ENCODE results near the gene SMC4. TPM values are rescaled to one million over a fixed set of nuclear protein-coding genes. Genes with fewer than 3 reads are reported as not detected.

The SMC4 gene
- total and polyA plus RNA-seq, 11 donors = 14.0 to 27.3 (median 18.4) TPM

GRCh38 chr3:160368804-160369203, 30.6 kb upstream of the SMC4 start:
- Histone ChIP-seq H3K27ac (no peak overlapping the region), H3K9me3 (no peaks in the 10 kb centered on the region), H3K36me3 (peaks cover 0 to 26% (median 12%) of the 10 kb centered on the region in 9 donors), H3K4me3 (no peak overlapping the region), H3K4me1 (no peaks in the 10 kb centered on the region), H3K27me3 (no peaks in the 10 kb centered on the region)
- no peak for TF ChIP-seq POLR2A (IDR thresholded peaks at IDR 0.05)
- no peak for TF ChIP-seq CTCF (IDR thresholded peaks at IDR 0.05)
- DNase-seq (no peak), ATAC-seq (no peak)
- WGBS, 4 donors = 80 to 88% (median 87%) methylated on average over 2 of the region's 2 CpGs
- intact Hi-C loops (cut with DNase I) = no loop called here

GRCh38 chr3:160369784-160370183, 29.7 kb upstream of the SMC4 start:
- no peaks in the 10 kb centered on the region for H3K4me1 ChIP-seq
- intact Hi-C loops (cut with DNase I) = no loop called here
- no peak overlapping the region for H3K4me3 ChIP-seq
- H3K36me3 ChIP-seq = peaks cover 0 to 34% (median 21%) of the 10 kb centered on the region in 9 donors
- H3K27me3 ChIP-seq = no peaks in the 10 kb centered on the region
- H3K9me3 ChIP-seq = no peaks in the 10 kb centered on the region
- 90 to 97% (median 94%) methylated on average over 1 of the region's 1 CpG for WGBS, 4 donors
- no peak for TF ChIP-seq POLR2A (IDR thresholded peaks at IDR 0.05)
- TF ChIP-seq CTCF (IDR thresholded peaks at IDR 0.05) = no peak
- ATAC-seq = no peak
- no peak overlapping the region for H3K27ac ChIP-seq
- DNase-seq = no peak

GRCh38 chr3:160370987-160371857, 28.2 kb upstream of the SMC4 start:
- H3K4me1 ChIP-seq = no peaks in the 10 kb centered on the region
- peaks cover 0 to 36% (median 23%) of the 10 kb centered on the region in 9 donors for H3K36me3 ChIP-seq
- intact Hi-C loops (cut with DNase I) = no loop called here
- TF ChIP-seq CTCF (IDR thresholded peaks at IDR 0.05) (no peak), POLR2A (IDR thresholded peaks at IDR 0.05) (no peak)
- no peaks in the 10 kb centered on the region for H3K9me3 ChIP-seq
- no peak for ATAC-seq
- no peak overlapping the region for H3K27ac ChIP-seq
- no peak overlapping the region for H3K4me3 ChIP-seq
- no peaks in the 10 kb centered on the region for H3K27me3 ChIP-seq
- DNase-seq = no peak
- WGBS, 4 donors = 90 to 93% (median 91%) methylated on average over 6 of the region's 6 CpGs

GRCh38 chr3:160372780-160373179, 26.7 kb upstream of the SMC4 start:
- peaks cover 0 to 47% (median 34%) of the 10 kb centered on the region in 9 donors for H3K36me3 ChIP-seq
- ATAC-seq (no peak), DNase-seq (no peak)
- H3K4me3 ChIP-seq = no peak overlapping the region
- H3K27me3 ChIP-seq = no peaks in the 10 kb centered on the region
- TF ChIP-seq POLR2A (IDR thresholded peaks at IDR 0.05) (no peak), CTCF (IDR thresholded peaks at IDR 0.05) (no peak)
- no peaks in the 10 kb centered on the region for H3K9me3 ChIP-seq
- no peaks in the 10 kb centered on the region for H3K4me1 ChIP-seq
- no peak overlapping the region for H3K27ac ChIP-seq
- intact Hi-C loops (cut with DNase I) = no loop called here

Data from heart left ventricle (tissue), 16 donors.